Coronary artery (tissue), 2 donors: ENCODE results near the gene EPN3.

Source experiments
- DNase-seq: peaks from one replicate; pipeline ENCODE4 v3.0.0-alpha.2; 2017; ENCODE audit warnings: low spot score
- H3K27ac ChIP-seq, 2 donors: fragments of 200-600 bp; sonication (generic); one replicate each; pipeline ENCODE4 v1.5.1; 2016 to 2019
- H3K4me3 ChIP-seq: fragments of 200-600 bp; sonication (generic); 2 replicates; pipeline ENCODE4 v1.5.1; 2016; ENCODE audit warnings: mild to moderate bottlenecking, moderate library complexity
- TF ChIP-seq, protein P1 (sequence below): fragments of 200-600 bp; sonication (generic); IDR thresholded peaks from one replicate; pipeline ENCODE4 v1.5.1; 2019; ENCODE audit warnings: antibody characterized with exemption

Gene EPN3

DNA sequence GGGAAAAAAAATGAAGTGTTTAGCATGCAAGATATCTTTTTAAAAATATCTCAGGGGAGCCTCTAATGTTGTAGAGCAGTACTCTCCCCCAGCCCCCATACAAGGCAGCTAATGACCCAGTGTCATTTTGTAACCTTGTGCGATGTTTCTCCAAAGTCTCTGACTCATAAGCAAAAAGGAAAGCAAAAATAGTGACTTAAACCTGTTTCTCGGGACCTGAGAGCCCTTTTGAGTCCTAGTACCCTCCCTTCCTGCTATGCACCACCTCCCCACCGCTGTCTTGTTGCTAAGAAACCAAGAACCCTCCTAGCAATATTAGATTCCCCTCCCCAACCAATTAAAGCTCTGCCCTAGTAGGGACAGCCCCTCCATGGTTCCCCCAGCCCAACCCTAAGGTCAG is 21.5 kb upstream of the EPN3 start:
- Histone ChIP-seq H3K4me3 (no peak overlapping the region), H3K27ac (no peak overlapping the region)
- TF ChIP-seq, protein P1, sequence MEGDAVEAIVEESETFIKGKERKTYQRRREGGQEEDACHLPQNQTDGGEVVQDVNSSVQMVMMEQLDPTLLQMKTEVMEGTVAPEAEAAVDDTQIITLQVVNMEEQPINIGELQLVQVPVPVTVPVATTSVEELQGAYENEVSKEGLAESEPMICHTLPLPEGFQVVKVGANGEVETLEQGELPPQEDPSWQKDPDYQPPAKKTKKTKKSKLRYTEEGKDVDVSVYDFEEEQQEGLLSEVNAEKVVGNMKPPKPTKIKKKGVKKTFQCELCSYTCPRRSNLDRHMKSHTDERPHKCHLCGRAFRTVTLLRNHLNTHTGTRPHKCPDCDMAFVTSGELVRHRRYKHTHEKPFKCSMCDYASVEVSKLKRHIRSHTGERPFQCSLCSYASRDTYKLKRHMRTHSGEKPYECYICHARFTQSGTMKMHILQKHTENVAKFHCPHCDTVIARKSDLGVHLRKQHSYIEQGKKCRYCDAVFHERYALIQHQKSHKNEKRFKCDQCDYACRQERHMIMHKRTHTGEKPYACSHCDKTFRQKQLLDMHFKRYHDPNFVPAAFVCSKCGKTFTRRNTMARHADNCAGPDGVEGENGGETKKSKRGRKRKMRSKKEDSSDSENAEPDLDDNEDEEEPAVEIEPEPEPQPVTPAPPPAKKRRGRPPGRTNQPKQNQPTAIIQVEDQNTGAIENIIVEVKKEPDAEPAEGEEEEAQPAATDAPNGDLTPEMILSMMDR, result no peak
- DNase-seq, result no peak

DNA sequence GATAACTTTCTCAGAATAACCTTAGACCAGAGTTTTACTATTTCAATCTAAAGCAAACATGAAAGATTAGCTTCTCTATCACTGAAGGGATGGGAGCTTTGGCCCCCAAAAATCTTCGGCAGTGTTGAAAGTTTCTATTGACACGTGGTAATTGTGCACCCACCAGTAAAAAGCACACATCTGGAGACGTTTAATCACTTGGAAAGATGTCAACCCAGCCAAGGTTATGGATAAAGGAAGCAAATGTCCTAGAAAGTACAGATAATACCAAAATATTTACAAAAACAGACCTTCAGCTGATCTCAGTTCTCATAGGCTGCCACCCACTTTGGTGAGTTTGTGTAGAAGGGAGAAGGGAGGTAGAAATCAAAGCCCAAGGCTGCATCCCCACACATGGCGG is 19.0 kb upstream of the EPN3 start:
- Histone ChIP-seq H3K27ac (no peak overlapping the region), H3K4me3 (no peak overlapping the region)
- no peak for DNase-seq
- TF ChIP-seq, protein P1, result no peak

DNA sequence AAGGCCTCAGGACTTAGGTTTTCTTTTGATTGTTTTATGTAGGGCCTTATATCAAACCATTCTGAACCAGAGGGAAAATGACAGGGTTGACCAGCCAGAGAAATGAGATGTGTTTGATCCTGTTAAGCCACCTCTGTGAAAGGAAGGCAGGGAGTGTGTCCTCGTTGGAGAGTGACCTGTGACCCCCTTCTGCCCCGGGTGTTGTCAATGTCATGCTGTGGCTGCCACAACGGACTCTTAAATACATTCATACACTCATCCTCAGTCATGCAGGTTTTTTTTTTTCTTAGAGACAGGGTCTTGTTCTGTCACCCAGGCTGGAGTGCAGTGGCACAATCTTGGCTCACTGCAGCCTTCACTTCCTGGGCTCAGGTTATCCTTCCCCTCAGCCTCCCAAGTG is 18.1 kb upstream of the EPN3 start:
- Histone ChIP-seq H3K27ac (no peak overlapping the region), H3K4me3 (no peak overlapping the region)
- DNase-seq, result no peak
- TF ChIP-seq, protein P1, result no peak

DNA sequence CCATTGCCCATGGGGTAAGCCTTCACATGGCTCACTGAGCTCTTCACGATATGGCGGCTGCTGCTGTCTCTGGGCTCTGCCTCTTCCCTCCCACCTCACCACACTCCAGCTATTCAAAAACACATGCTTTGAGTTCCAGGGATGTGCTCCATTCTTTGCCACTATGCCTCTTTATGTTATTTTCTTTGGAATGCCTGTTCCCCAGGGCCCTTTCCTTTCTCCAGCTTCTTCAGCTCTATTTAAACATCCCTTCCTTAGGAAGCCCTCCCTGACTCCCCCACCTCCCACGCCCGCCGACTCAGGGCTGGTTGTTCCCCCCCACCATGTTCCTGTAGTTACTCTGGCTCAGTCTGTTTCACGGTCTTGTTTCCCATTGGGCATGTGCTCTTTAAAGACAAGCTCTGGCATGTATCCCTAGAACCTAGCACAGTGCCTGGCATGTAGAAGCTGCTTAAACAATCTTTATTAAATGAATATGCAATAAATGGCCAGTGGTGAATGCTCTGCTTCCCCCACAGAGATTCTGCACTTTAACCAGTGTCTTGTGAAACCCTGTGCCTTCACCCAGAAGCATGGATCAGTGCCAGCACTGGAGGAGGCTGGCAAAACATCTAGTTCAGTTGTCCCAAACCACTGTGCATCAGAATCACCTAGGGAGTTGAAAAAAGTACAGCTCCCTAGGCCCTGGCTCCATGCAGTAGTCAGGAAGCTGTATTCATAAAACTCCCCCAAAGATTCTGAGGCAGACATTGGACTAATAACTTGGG is 17.4 kb upstream of the EPN3 start:
- no peak for DNase-seq
- TF ChIP-seq, protein P1, result no peak
- Histone ChIP-seq H3K27ac (no peak overlapping the region), H3K4me3 (no peak overlapping the region)

DNA sequence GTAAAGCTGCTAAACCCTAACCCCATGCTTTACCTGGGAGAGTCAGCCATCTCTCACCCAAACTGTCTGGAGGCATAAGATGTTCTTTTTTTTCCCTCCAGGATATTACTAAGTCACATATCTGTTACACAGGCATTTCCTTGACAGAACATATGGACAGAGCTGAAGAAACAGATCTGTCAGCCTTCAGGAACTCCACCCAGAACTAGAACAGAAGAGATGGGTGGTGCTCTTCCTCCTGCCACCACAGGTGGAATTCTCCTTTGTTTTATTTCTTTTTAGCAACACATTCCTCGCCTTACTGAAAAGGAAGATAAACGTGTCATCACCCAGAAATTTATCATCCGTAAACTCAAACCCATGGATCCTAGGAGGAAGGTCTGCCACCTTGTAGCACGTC is 15.5 kb upstream of the EPN3 start:
- TF ChIP-seq, protein P1, result no peak
- Histone ChIP-seq H3K27ac (no peak overlapping the region), H3K4me3 (no peak overlapping the region)
- DNase-seq, result no peak

DNA sequence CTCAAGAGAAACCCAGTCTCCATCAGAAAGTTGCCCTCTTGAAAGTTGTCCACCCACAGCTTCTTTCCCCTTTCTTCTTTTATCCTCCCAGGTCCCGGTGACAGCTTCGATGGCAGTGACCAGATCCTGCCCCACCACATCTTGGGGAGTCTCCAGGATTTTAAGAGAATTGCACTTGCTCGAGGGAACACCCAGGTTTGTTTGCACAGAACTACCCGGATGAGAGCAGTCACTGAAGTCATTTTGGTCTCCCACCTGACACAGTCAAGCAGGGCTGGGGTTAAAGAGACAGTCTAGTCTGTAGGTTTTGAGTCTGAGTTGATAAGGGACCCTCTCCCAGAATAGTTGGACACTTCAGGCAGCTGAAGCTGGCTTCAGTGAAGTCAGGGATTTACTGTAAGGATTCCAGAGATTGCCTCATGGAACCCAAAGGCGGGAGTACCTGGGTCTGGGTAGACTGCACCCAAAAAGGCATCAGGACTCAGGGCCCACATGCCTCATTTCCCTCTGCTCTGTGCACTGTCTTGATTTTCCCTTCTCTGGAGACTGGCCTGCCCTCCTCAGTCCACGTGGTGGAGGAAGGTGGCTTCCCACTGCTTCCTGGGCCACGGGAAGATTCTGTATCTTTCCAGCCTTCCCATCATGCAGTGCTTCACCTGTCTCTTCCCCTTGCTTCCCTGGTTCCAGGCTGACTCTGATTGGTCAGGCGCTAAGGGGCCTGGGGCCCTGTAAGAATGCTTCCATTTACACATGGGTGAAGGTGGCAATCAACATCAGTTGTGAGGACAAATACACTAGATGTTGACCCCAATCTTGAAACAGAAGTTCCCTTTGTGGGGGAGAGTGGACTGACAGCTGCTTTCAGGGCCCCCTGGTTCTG is 14.8 kb upstream of the EPN3 start:
- Histone ChIP-seq H3K27ac (no peak overlapping the region), H3K4me3 (no peak overlapping the region)
- TF ChIP-seq, protein P1, result no peak
- no peak for DNase-seq
